HepG2 (cell line): ENCODE measurements around the gene CPNE5. TPM values are rescaled to one million over a fixed set of nuclear protein-coding genes. Genes with fewer than 3 reads are reported as not detected.

Experiments used
- ARID4A ChIP-seq: sonication (generic); formaldehyde crosslinking; IDR thresholded peaks from 2 replicates; pipeline ENCODE4 v1.5.0; 2020; ENCODE audit warnings: mild to moderate bottlenecking, missing genetic modification reagents, borderline replicate concordance
- ARNT2 ChIP-seq: sonication (generic); formaldehyde crosslinking; IDR thresholded peaks from 2 replicates; pipeline ENCODE4 v1.8.0; 2022; ENCODE audit warnings: mild to moderate bottlenecking, low read depth, missing genetic modification reagents, moderate library complexity
- ATF2 ChIP-seq: sonication (generic); formaldehyde crosslinking; IDR thresholded peaks from 2 replicates; pipeline ENCODE4 v1.4.0; 2020; ENCODE audit warnings: missing genetic modification reagents
- BATF2 ChIP-seq: sonication (generic); formaldehyde crosslinking; IDR thresholded peaks from 2 replicates; pipeline ENCODE4 v1.8.0; 2022; ENCODE audit warnings: mild to moderate bottlenecking, missing genetic modification reagents, moderate library complexity
- CREB1 ChIP-seq, 2 experiments: fragments of 450-650 bp in 1 of 2; IDR thresholded peaks; 2 replicates each; pipeline ENCODE4 v1.6.1; 2016 to 2017; ENCODE audit warnings: control low read depth in 1 of 2, mild to moderate bottlenecking in 1 of 2, missing compliant biosample characterization in 1 of 2, missing genetic modification characterization in 1 of 2
- ETS1 ChIP-seq: sonication (generic); formaldehyde crosslinking; IDR thresholded peaks from 2 replicates; pipeline ENCODE4 v1.4.0; 2020; ENCODE audit warnings: missing genetic modification reagents
- FLYWCH1 ChIP-seq: sonication (generic); formaldehyde crosslinking; IDR thresholded peaks from 2 replicates; pipeline ENCODE4 v1.8.1; 2023; ENCODE audit warnings: mild to moderate bottlenecking, missing genetic modification reagents
- MAF1 ChIP-seq: sonication (generic); formaldehyde crosslinking; IDR thresholded peaks from 2 replicates; pipeline ENCODE4 v1.5.0; 2020; ENCODE audit warnings: missing genetic modification reagents, borderline replicate concordance
- NR0B2 ChIP-seq: sonication (generic); formaldehyde crosslinking; IDR thresholded peaks from 2 replicates; pipeline ENCODE4 v1.4.0; 2020; ENCODE audit warnings: mild to moderate bottlenecking, missing genetic modification reagents
- PBX3 ChIP-seq: sonication (generic); formaldehyde crosslinking; IDR thresholded peaks from 2 replicates; pipeline ENCODE4 v1.8.1; 2023; ENCODE audit warnings: missing genetic modification reagents, inconsistent platforms, borderline replicate concordance
- POGZ ChIP-seq: sonication (generic); formaldehyde crosslinking; IDR thresholded peaks from 2 replicates; pipeline ENCODE4 v1.4.0; 2020; ENCODE audit warnings: mild to moderate bottlenecking, missing genetic modification reagents
- RFXANK ChIP-seq: IDR thresholded peaks from 2 replicates; pipeline ENCODE4 v1.6.1; 2016
- ZBTB43 ChIP-seq: sonication (generic); formaldehyde crosslinking; conservative IDR thresholded peaks from 2 replicates; pipeline ENCODE4 v1.4.0; 2020; ENCODE audit warnings: missing genetic modification reagents
- ZNF121 ChIP-seq: sonication (generic); formaldehyde crosslinking; IDR thresholded peaks from 2 replicates; pipeline ENCODE4 v1.5.0; 2020; ENCODE audit warnings: mild to moderate bottlenecking, missing genetic modification reagents
- ZNF317 ChIP-seq: sonication (generic); formaldehyde crosslinking; IDR thresholded peaks from 2 replicates; pipeline ENCODE4 v1.5.0; 2020; ENCODE audit warnings: mild to moderate bottlenecking, missing genetic modification reagents
- ZNF331 ChIP-seq: sonication (generic); formaldehyde crosslinking; IDR thresholded peaks from 2 replicates; pipeline ENCODE4 v1.4.0; 2020; ENCODE audit warnings: missing genetic modification reagents
- ZNF543 ChIP-seq: sonication (generic); formaldehyde crosslinking; IDR thresholded peaks from 2 replicates; pipeline ENCODE4 v1.4.0; 2020; ENCODE audit warnings: mild to moderate bottlenecking, missing genetic modification reagents
- ZNF790 ChIP-seq: sonication (generic); formaldehyde crosslinking; IDR thresholded peaks from 2 replicates; pipeline ENCODE4 v1.8.0; 2022; ENCODE audit warnings: missing genetic modification reagents, mild to moderate bottlenecking, borderline replicate concordance
- polyA plus RNA-seq, 8 experiments: library from polyadenylated mRNA; depleted of rRNA in 3 of 8; stranded (reverse) in 7 of 8; unstranded in 1 of 8; fragments of >200 nt; fragmentation: Illumina TruSeq in 4 of 8; extraction: Trizol in 4 of 8; gene quantifications; 2 replicates each; pipeline versions ENCODE4 v1.2.1 to v1.2.3, GENCODE V29; 2011 to 2016; ENCODE audit warnings: low read depth in 4 of 8, missing spikeins in 1 of 8, mixed read lengths in 1 of 8; ENCODE audit not compliant: insufficient read depth in 1 of 8
- total RNA-seq, 5 experiments: library from RNA; depleted of rRNA; stranded (reverse); fragments of >200 nt; fragmentation: Illumina TruSeq; extraction: Trizol; gene quantifications; 2 replicates each; pipeline ENCODE4 v1.2.3, GENCODE V29; 2016; ENCODE audit warnings: low read depth in 1 of 5

Gene CPNE5
- total and polyA plus RNA-seq, 2 of the 13 experiments (the other 11 are each of a cell fraction or from before 2014, with no cell fraction given), result 0.16 TPM; not detected in 1

- TF ChIP-seq ETS1 (CRISPR knock-in tag) (0 out of 2 replicates have a peak, but pooled peaks have one; percentile 18), ZBTB43 (CRISPR knock-in tag) (peak; percentile 85), CREB1 (IDR thresholded peaks at IDR 0.05) (no peak), CREB1 (CRISPR knock-in tag; IDR thresholded peaks at IDR 0.05) (no peak), POGZ (CRISPR knock-in tag) (no peak), MAF1 (CRISPR knock-in tag) (no peak), RFXANK (no peak), ATF2 (no peak), ZNF790 (CRISPR knock-in tag) (0 out of 2 replicates have a peak, but pooled peaks have one; percentile 44), BATF2 (CRISPR knock-in tag) (no peak), ARID4A (0 out of 2 replicates have a peak, but pooled peaks have one; percentile 12), ARNT2 (CRISPR knock-in tag) (no peak; the same call in 1 of the 2 replicates), PBX3 (CRISPR knock-in tag) (no peak), NR0B2 (CRISPR knock-in tag) (no peak), ZNF317 (CRISPR knock-in tag) (no peak), ZNF331 (CRISPR knock-in tag) (no peak), FLYWCH1 (CRISPR knock-in tag) (no peak), ZNF543 (no peak), ZNF121 (no peak)
Observed at GRCh38 chr6:36839749-36840431, 646 bp upstream of the CPNE5 start (continued).
